Hippocampal formation (tissue), 2 donors: ENCODE results near the gene ZEB2.

ENCODE experiments used
- DNase-seq, 2 donors: peaks; one replicate each; lab custom pipeline; 2025; lab: John Stamatoyannopoulos, UW

ZEB2 gene

GRCh38 chr2:144519934-144520731, at the start of gene ZEB2:
ZEB2 (minus strand) TSS chr2:144520119; CDS start chr2:144517350, 2,769 bp downstream.
- DNase-seq = peak in 1 of 2 donors; percentile 84

- no peak for DNase-seq
Measured at GRCh38 chr2:144567745-144568144, 47.8 kb upstream of the ZEB2 start.

GRCh38 chr2:144566448-144566847, 46.5 kb upstream of the ZEB2 start:
- DNase-seq = no peak

DNA sequence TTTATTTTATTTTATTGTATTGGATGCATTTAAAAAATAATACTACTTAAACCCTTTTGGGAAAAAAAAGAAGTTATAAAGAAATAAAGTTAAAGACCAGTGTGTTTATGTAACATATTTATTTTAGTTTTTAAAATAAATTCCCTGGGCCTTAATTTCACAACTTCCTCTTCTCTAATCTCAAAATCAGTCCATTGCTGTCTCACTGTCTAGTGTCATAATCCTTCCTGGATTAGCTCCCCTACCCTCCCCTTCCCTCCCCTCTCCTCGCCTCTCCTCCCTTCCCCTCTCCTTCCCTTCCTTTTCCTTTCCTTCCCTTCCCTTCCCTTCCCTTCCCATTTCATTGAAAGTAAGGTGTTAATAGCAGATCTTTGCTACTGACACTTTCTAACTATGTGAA, 40.3 kb upstream of the ZEB2 start:
- no peak for DNase-seq

DNA sequence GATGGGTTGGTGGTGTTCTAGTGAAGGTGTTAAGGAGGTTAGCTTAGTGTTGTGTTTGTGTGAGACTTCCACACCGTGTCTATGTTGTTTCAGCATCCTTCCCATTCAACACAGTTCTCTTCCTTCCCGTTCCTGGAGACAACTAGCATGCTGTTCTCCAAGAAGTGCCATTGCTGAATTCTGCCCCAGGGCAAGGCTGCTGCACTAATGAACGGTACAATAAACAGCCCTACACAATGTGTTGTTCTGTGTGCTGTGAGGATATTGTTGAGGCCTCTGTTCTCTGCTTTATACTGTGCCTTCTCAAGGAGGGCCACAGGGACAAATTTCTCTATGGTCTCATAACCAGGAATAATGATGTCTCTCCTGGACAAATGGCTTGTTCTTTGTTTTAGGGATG, 39.8 kb upstream of the ZEB2 start:
- no peak for DNase-seq

DNA sequence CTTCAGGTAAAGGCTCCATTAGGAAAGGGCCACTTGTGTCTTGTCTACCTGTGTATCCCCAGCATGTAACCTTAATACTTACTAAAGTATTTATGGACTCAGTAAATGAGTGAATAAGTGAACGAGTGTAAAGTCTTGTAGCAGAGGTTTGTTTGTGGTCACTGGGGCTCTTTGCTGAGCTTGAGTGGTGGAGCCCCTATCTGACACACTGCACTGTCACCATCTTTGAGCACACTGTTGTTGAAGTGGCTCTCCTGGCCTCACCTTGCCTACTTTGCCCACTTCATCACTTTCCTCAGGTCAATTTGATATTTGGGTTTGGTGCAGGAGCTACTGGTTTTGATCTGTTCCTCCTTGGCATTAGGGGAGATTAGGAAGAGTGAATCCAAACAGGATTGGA, 39.3 kb upstream of the ZEB2 start:
- DNase-seq = no peak

DNA sequence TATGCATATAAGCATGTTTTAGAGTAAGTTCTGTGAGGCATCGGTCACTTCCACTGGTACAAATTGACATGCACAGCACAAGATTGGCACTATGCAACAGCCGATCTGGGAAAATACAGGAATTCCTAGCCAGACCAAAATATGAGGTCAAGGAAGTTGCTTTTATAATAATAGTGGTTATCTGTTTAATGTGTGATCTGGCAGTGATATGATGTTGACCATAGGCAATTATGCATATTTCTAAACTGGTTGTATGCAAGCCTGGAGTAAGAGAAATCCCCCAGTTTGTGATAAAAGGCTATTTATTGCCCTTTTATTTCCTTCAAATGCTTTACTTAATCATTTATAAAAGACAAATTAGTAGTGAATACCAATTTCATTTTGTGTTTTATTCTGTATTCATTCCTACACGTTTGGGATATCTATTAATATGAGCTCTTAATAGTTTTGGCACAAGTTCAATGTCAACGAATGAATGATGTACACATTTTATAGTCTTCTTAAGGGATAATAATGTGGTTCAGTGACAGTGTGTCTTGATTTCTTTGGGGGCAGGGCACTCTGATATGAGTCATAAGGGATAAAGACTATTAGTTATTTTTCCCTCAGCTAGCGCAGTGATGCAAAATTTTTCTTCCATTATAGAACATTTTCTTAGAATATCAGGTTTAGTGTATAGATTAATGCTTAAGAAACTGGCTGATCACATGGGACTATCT, 34.7 kb upstream of the ZEB2 start:
- DNase-seq = no peak

DNA sequence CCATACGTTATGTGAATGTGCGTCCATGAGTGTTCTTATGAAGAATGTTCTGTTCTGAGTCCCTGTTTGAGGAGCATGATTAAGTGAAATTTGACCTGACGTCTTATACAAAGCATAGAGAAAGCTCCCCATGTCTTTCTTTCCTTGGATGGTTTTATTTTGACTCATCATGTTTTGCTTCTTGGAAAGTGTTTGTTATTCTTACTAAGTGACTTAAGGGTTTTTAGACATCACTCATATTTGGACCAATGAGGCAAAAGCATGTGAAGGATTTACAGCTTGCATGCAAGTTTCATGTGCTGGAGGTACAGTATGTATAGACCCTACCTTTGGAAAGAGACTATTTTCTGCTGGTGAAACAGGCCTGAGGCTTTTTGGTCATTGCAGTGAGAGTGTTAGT, 33.5 kb upstream of the ZEB2 start:
- DNase-seq = no peak

GRCh38 chr2:144552821-144553220, 32.9 kb upstream of the ZEB2 start:
- no peak for DNase-seq

DNA sequence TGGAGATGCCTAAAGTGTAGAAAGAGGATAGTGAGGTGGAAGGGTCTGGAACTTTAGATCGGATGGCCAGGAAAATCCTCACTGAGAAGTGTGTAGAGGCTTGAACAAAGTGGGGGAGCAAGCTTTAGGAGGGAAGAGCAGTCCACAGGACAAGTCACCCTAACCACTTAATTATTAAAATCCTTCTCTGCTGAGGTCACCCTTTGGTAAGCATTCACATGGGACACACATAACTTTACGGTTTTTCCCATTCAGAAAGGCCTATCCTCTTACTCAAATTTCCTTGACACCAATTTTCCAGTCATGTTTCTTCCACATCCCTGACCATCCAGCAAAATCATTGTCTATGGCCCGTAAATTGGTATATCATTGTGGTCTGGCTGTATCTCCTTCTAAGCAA, 31.0 kb upstream of the ZEB2 start:
- no peak for DNase-seq

DNA sequence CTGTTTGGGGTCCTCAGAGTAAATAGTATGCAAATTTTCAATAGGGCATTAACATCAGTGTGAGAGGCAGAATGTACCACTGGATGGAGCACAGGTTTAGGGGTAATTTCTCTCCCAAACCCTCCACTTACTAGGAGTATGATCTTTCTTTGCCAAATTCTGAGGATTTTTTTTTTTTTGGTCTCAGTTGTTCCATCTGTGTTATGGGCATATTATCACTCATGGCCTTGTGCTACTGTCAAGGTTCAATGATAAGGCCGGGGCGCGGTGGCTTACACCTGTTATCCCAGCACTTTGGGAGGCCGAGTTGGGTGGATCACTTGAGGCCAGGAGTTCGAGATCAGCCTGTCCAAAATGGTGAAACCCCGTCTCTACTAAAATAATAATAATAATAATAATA, 30.2 kb upstream of the ZEB2 start:
- DNase-seq = no peak

DNA sequence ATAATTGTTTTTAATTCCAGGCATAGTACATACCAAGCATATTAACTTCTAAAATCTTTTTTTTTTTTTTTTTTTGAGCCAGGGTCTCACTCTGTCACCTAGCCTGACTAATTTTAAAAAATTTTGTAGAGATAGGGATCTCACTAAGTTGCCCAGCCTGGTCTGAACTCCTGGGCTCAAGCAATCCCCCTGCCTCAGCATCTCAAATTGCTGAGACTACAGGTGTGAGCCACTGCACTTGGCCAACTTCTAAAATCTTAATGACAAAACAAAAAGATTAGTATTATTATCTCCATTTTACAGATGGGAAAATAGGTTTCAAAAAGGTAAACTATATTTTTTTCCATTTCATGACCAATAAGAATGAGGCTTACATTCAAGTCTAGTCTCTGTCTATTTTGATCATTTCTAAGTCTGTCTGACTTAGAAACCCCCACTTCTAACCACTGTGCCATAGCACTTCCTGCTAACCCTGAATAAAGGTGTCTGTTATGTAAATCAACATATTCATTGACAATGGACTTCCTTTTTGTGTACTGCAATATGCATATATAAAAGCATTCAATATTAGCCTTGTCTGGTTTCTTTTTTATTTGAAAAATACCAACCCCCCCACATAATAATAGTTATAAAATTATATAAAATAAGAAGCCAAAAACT, 28.7 kb upstream of the ZEB2 start:
- no peak for DNase-seq

GRCh38 chr2:144548088-144548487, 28.2 kb upstream of the ZEB2 start:
- DNase-seq = no peak

- DNase-seq = no peak
Measured at GRCh38 chr2:144547494-144547893, 27.6 kb upstream of the ZEB2 start.

- DNase-seq = no peak
Measured at GRCh38 chr2:144546933-144547332, 27.0 kb upstream of the ZEB2 start.

DNA sequence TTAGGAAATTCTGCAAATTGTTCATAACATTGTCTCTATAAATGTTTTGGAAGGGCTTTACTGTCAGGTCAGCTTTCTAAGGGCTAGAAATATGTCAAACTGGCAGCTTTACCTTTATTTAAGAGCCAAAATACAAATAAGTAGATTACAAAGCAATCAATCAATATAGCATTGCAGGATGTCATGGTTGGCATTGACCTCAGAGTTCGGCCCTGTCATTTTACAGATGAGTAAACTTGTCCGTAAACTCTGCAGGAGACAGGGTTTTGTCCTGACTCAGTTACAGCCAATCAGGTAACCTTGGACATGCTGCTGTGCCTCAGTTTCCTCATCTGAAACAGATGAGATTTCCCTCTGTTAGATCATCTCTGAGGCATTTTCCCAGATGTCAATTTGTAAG, 25.9 kb upstream of the ZEB2 start:
- DNase-seq = no peak

DNA sequence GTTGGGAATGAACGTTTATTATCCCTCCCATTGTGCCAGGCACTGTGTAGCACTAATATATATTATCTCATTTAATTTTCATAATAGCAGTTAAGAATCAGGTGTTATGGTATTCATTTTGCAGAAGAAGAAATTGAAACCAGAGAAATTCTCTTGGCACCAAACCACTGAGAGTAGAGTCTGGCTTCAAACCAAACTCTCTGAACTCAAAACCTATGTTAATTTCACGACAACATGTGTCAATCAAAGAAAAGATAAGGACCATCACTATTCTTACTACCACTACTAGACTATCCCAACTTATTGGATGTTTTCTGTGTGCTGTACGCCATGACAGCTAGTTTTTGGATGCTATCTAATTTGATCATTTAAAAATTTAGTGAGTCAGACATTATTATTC, 24.1 kb upstream of the ZEB2 start:
- DNase-seq = no peak

GRCh38 chr2:144541396-144541795, 21.5 kb upstream of the ZEB2 start:
- no peak for DNase-seq

DNA sequence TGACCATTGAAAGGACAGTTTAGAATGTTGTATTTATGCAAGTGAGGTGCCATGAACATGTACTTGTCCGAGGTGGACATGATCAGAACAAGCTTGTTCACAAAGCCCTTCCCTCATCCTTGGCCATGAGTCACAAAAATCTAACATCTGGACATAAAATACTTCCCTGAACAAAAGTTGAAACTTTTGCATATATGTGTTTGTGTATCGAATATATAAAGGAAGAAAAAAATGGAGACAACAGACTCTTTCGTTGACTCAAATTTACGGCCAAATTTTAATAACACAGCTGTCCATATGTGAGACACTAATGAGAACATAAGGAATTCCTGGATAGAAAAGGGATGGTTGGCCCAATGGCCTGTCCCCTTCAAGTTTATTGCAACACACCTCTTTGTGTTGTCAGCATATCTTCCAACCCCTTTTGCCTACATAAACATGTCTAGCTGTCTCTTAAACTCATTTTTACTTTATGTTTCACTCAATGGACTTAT, 19.4 kb upstream of the ZEB2 start:
- no peak for DNase-seq

DNA sequence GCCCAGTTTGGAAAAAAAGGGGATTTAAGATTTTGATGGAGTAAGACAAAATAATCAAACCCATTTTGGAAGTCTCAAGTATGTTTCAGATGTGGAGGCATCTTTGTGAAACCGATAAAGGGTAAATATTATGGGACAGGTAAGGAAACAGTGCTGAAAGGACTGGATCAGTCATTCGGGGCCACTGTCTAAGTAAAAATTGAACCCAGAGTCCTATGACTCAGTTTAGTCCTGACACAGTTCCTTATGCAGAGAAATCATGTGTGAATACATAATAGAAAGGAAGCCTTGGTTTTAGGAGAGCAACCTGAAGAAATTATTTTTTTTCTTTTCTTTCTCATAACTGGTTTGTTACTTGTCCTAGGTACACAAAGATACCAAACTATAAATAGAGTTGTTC, 15.4 kb upstream of the ZEB2 start:
- no peak for DNase-seq

DNA sequence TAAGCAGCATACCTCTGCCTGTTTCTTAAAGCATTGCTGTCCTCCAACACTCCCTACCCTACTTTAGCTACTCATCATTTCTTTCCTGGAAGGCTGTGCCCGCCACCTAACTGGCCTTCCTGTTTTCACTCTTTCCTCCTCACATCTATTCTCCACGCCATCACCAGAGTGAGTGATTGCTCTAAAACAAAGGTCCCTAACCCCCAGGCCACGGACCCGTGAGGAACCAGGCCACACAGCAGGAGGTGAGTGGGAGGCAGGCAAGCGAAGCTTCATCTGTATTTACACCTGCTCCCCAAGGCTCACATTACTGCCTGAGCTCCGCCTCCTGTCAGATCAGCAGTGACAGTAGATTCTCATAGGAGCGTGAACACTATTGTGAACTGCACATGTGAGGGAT, 13.3 kb upstream of the ZEB2 start:
- no peak for DNase-seq

DNA sequence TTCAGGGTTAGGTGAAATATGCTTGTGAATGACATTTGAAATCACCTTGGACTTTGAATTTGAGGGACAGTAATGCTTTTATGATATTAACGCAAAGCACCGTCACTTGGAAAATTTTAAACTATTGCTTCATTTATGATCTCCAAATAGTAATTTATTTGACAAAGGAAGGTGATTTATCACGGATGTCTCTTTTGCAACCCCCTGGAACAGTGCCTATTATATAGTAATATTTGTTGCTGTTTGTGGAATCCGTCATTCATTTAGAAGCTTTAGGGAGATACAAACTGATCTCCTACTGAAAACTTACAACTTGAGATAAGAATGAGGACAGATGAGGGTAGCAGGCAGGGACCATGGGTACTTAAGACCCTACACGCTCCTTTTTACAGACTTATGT, 10.7 kb upstream of the ZEB2 start:
- no peak for DNase-seq

- DNase-seq = no peak
Measured at GRCh38 chr2:144529841-144530240, 9.9 kb upstream of the ZEB2 start.
